Right ventricle myocardium inferior (tissue), 1 donor: Measurements from ENCODE around the gene ZCCHC14. TPM values are rescaled to one million over a fixed set of nuclear protein-coding genes. Genes with fewer than 3 reads are reported as not detected.

Experiments
- ATAC-seq: fragments of 200-7000 bp; cut with Tn5 transposase; one replicate; pipeline ENCODE4 v1.9.1; 2020; ENCODE audit warnings: mild to moderate bottlenecking, moderate library complexity
- DNase-seq: peaks from one replicate; pipeline ENCODE4 v3.0.0; 2021; ENCODE audit errors: missing footprints
- intact Hi-C: fragments of 100-400 bp; cut with DNase I; formaldehyde crosslinking; loops from one replicate; pipeline ENCODE4 v1.11.0; 2022
- total RNA-seq: library from RNA; stranded (reverse); fragmentation: NEBNext Ultra II Directional; extraction: Animal tissue kit (Norgen Biotek cat#: 25700); gene quantifications from one replicate; pipeline ENCODE4 v1.2.1, GENCODE V29; 2021
- donor health status: DM: no; HTN: yes; CAD: no; lungs with severe emphysema.

The ZCCHC14 gene
- total RNA-seq, 1 donor from 2014 or later, result 14.4 TPM

DNA sequence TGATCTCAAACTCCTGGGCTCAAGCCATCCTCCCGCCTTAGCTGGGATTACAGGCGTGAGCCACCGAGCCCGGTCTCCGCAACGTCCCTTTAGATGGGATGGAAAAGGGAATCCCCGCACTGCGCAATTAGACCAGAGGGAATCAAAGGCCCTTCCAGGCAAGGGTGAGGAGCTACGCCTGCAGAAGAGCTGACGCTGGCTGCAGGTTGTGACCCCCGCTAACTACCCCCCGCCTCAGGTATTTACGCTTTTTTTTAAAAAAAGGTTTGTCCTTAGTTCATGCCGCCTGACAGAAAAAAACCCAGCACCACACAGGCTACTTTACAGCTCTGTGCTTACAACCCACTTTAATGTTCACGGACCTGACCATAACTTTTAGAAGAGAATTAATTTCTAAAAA, 26.9 kb downstream of the ZCCHC14 start:
- DNase-seq, result no peak
- ATAC-seq, result no peak
- intact Hi-C loops, result no loop called here

DNA sequence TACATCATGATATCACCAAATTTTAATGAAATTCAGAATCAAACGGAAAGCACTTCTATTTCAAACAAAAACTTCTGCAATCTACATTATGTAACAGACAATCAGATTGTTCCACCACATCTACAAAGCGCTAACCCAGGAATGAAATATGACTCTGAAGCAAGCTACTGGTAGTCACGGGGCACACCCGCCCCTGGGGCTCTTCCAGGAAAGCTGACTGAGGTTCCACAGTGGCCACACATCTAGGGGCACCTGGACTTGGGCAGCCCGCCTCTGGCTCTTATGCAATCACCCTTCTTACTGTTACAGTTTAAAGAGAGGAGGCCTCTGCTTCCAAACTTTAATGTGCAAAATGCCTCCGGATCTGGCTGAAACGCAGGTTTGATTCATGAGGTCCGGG, 27.5 kb downstream of the ZCCHC14 start:
- ATAC-seq (peak; percentile 79), DNase-seq (peak; percentile 84)
- intact Hi-C loops, result no loop called here

DNA sequence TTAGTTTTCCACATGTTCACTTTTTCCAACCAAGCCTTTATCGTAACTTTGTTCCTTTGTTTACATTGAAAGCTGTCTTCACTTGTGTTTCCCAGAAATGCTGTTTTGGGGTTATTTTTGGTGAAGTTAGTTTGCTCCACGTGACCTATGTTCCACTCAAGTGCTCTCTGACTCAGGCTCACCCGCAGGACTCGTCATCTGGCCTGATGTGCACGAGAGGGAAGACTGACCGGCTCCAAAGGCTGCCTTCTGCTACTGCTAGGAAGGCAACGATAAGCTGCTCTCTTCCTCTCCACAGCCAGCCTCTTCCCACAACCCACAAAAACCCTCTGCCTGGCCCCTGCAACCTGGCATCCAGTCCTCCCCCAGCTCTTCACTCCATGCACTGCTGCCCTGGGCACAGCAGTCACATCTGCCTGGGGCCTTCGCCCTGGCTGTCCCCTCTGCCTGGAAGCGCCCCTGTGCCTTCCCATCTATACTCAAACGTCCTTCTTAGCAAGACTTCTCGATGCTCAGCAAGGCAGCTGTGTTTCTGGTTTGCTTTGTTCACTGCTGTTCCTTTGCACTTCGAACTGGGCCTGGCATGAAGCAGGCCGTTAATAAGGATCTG, 28.0 kb downstream of the ZCCHC14 start:
- DNase-seq (peak; percentile 82), ATAC-seq (peak; percentile 80)
- intact Hi-C loops, result no loop called here

DNA sequence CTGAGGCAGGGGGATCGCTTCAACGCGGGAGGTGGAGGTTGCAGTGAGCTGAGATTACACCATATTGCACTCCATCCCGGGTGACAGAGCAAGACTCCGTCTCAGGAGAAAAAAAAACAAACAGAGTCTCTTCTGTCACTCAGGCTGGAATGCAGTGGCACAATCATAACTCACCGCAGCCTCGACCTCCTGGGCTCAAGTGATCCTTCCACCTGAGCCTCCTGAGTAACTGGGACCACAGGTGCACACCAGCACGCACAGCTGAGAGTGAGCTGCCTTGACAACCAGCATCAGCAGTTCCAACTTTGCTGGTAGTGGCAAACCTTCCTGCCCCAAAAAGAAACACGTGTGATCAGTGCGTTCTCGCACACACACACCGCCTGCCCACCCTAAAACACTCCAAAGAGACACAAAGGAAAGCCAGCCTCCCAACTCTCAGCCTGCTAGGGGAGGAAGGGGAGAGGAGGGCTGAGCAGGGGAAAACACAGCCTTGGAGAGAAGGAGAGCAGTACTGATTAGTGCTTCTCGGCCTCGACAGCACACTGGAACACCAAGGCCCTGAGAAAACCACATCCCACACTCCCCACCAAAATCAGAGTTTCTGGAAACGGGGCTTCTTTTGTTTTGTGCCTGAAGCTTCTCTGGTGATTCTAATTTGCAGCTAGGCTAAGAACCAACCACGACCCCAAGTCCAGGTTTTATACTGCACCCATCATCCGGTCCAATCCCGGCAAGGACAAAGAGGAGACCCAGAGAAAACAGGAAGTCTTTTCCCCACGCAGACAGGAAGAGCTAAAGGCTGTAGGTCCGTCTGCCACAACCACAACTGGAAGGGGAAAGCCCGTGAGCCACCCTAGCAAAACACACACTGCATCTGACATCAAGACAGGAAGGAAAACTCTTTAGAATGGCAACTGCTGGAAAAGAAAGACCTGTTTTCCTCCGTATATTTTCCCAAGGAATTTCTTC, 28.8 kb downstream of the ZCCHC14 start:
- DNase-seq (no peak), ATAC-seq (no peak)
- intact Hi-C loops, result no loop called here

DNA sequence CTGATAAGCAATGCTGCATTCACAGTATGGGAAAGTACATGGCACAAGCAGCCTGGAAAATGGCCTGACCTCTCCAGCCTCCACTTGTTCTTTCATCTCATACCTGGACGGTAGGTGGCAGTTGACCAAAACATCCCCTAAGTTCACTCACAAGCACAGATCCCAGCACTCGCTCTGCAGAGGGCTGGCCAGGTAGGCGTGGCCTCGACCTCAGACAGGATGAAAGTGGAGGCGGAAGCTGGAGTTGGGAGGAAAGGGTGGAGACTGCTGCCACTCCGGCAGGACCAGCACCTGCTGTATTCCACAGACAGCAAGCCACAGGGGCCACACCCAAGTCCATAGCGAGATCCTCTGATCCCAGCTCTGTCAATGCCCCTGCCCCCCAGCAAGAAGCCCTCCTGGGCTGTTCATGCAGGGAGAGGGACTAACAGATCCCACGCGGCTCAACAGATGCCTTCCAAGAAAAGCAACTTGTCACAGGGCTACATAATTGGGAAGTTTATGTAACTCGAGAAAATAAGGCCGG, 31.3 kb downstream of the ZCCHC14 start:
- DNase-seq, result no peak
- no peak for ATAC-seq
- intact Hi-C loops, result no loop called here

DNA sequence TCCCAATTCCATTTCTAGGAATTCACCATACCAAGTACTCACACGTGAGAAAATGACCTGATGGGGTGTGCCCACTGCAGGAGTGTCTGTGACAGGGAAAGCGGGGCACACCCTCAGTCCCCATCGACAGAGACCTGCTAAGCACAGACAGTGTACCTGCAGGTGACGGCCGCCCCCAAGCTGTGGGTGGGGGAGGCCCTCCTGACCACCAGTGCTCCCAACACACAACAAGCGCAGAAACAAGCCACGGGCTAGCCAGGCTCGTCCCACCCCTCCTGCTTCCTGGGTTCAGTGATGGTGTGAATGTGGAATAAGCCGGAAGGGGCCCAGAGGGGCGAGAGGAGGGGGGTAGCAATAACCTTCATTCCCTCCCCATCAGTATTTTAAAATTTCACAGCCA, 31.9 kb downstream of the ZCCHC14 start:
- intact Hi-C loops, result no loop called here
- ATAC-seq, result no peak

DNA sequence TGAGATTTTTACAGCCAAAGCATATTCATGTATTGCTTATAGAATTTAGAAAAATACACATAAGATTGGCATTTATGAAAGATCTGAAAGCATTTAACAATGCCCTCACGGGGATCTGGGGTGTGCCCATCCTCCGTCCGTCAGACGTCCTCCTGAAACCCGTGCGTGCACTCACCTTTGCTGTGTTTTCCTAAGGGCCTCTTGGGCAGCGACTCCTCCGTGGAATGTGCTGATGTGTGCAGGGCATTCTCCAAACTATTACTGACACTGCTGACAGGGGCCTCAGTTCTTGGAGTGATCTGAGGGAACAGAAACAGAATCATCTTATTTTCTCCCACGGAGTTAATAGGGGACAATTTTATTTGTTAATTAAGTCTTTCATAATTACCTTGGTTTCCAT, 33.0 kb downstream of the ZCCHC14 start:
- no peak for DNase-seq
- ATAC-seq, result no peak
- intact Hi-C loops, result no loop called here

More for the DNA sequence above, 31.9 kb downstream of the ZCCHC14 start:
- DNase-seq, result no peak

DNA sequence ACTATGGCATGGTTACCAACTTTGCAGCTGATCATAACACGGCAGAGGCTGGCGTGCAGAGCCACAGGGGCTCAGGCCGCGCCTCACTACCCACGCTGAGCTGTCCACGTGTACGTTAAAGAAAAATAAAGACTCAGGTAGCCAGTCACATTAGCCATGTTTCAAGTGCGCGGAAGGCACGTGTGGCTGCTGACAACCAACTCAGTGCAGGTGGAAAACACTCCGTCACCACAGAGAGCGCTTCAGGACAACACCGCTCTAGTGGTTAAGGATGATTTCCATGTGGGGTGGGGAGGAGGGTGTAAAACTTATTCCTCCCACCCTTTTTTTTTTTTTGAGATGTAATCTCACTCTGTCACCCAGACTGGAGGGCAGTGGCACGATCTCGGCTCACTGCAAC, 33.8 kb downstream of the ZCCHC14 start:
- intact Hi-C loops, result no loop called here
- DNase-seq, result no peak
- ATAC-seq, result no peak

- intact Hi-C loops, result no loop called here
- no peak for DNase-seq
- ATAC-seq, result no peak
Observed at GRCh38 chr16:87458424-87458915, 34.4 kb downstream of the ZCCHC14 start.

- ATAC-seq (no peak), DNase-seq (no peak)
- intact Hi-C loops, result no loop called here
Observed at GRCh38 chr16:87457709-87458423, 35.0 kb downstream of the ZCCHC14 start.

DNA sequence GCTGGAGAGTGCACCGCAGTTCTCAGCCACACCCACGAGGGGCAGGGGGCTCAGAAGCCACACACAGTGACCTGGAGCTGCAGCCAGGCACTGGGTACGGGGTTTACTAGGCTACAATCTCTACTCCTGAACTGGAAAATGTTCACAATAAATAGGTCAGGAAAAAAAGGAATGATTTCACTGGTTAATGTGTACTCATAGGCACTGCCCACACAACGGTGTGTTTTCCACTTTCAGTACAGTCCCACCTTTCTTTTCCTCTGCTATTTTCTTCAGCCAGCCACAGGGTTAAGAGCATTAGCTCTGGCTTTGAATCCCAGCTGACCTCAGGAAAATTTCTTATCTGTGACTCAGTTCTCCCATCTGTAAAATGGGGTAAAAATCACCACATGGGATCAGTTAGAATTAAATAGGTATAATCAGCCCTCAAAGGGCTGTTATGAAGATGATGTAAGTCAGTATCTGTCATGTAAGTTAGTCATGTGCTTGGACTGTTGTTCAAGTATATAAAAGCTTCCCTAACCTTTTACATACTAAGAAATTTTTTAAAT, 35.7 kb downstream of the ZCCHC14 start:
- ATAC-seq (no peak), DNase-seq (no peak)
- intact Hi-C loops, result no loop called here

- ATAC-seq (no peak), DNase-seq (no peak)
- intact Hi-C loops, result no loop called here
Observed at GRCh38 chr16:87454391-87454790, 38.4 kb downstream of the ZCCHC14 start.

DNA sequence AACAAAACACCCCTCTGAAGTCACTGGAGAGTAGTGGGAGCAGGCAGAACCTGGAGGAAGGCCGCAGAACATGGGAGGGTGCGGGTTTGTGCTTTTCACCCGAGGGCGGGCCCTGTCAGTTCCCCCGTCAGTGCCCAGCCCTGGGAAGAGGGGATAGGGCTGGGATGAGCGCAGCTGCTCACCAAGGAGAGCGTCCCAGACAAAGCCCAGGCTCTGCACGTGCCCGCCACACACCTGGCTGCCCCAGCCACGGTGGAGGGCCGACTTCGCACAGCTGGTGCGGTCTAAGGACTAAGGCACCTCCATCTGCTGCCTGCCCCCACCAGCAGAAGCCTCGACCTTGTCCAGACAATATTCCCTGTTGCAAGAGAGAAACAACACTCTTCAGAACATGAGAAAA, 39.5 kb downstream of the ZCCHC14 start:
- no peak for DNase-seq
- intact Hi-C loops, result no loop called here
- no peak for ATAC-seq

GRCh38 chr16:87451563-87452210, 41.1 kb downstream of the ZCCHC14 start:
- intact Hi-C loops, result no loop called here
- no peak for DNase-seq
- ATAC-seq, result no peak

DNA sequence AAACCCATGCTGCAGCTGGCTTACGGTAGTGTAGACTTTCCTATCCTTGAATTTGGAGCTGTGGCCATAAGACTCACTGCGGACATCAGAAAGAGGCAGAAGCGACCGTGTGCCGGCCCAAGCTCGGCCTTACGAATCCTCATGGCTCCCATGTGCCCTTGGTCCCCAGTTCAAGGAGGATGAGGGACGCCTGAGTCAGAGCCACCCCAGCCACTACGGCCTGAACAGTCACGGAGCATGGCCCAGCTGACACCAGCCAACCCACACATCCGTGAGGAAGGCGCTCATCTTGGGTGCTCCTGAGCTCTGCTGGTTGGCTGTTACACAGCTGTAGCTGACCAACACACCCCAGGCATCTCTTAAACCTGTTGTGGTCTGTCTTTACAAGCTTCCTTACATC, 44.0 kb downstream of the ZCCHC14 start:
- DNase-seq (no peak), ATAC-seq (no peak)
- intact Hi-C loops, result no loop called here

GRCh38 chr16:87447323-87447722, 45.5 kb downstream of the ZCCHC14 start:
- intact Hi-C loops, result no loop called here
- no peak for DNase-seq
- ATAC-seq, result no peak

DNA sequence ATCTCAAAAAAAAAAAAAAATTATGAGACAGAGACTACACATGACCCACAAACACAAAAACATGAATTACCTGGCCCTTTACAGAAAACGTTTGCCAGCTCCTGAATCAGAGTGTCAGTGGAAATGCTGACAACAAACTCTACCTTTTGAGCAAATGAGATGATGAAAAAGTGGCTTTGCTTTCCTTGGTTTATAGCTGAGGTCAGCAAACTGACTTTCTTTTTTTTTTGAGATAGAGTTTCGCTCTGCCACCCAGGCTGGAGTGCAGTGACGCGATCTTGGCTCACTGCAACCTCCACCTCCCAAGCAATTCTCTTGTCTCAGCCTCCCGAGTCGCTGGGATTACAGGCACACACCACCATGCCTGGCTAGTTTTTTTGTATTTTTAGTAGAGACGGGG, 46.3 kb downstream of the ZCCHC14 start:
- intact Hi-C loops, result no loop called here
- no peak for ATAC-seq
- DNase-seq, result no peak

DNA sequence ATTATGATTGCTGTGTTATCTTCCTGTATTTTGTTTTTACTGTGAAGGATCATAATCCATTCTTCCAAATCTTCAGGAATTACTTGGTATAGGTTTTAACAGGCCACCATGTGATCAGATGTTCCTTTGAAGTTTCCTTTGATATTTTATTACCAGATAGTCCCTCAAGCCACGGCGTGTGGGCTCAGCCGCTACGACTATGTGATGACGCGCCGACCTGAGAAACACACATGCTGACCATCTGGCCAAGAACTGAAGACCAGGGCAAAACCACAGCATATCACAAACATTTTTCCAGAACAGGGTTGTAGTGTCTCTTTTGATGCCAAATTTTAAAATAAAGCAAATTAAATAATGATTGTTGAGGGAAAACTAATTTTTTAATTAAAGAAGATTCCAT, 47.3 kb downstream of the ZCCHC14 start:
- intact Hi-C loops, result no loop called here
- no peak for DNase-seq

DNA sequence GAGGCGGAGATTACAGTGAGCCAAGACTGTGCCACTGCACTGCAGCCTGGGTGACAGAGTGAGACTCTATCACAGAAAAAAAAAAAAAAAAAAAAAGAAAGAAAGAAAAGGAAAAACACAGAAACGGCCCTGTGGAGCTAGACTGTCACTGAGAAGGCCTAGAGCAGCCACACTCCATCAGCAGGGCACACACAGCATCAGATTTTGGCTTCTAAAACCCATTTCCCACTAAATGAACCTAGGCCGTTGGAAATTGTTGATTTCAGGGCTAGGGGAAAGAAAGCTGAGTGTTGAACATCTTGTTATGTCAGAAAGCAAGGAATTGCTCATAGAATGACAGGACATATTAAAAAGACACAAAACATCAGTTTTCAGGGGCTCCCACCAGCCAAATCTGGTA, 48.9 kb downstream of the ZCCHC14 start:
- ATAC-seq, result no peak

More for the DNA sequence above, 47.3 kb downstream of the ZCCHC14 start:
- no peak for ATAC-seq

More for the DNA sequence above, 48.9 kb downstream of the ZCCHC14 start:
- no peak for DNase-seq
- intact Hi-C loops, result no loop called here
